C4-2B (cell line): ENCODE results near the gene COX7A2.

Source experiments
- ZFX ChIP-seq: fragments of 450-650 bp; IDR thresholded peaks from 2 replicates; pipeline ENCODE4 v1.6.1; 2017
- TF ChIP-seq, protein P1 (sequence below): fragments of 450-650 bp; conservative IDR thresholded peaks from 2 replicates; pipeline ENCODE4 v1.5.1; 2017; ENCODE audit warnings: mild to moderate bottlenecking

DNA sequence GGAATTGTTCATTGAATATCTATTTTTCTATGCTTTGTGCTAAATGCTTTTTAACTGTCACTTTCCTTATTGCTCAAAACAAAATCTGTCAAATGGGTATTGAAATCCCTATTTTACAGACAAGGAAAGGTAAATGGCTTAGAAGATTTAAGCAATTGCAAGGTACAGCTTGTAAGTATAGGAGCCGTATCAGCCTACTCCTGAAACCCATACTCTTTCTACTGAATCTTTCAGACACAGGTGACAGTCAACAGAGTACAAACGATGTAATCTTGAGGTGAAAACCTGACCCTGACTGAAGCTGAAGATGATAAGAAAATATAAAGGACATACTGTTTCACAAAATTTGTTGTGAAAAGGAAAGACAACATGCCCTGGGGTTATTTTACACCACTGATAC lies 7.0 kb upstream of the COX7A2 start:
- TF ChIP-seq, protein P1, sequence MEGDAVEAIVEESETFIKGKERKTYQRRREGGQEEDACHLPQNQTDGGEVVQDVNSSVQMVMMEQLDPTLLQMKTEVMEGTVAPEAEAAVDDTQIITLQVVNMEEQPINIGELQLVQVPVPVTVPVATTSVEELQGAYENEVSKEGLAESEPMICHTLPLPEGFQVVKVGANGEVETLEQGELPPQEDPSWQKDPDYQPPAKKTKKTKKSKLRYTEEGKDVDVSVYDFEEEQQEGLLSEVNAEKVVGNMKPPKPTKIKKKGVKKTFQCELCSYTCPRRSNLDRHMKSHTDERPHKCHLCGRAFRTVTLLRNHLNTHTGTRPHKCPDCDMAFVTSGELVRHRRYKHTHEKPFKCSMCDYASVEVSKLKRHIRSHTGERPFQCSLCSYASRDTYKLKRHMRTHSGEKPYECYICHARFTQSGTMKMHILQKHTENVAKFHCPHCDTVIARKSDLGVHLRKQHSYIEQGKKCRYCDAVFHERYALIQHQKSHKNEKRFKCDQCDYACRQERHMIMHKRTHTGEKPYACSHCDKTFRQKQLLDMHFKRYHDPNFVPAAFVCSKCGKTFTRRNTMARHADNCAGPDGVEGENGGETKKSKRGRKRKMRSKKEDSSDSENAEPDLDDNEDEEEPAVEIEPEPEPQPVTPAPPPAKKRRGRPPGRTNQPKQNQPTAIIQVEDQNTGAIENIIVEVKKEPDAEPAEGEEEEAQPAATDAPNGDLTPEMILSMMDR, result no peak
- TF ChIP-seq ZFX, result no peak
